GM19099 (cell line): ENCODE results near the gene FANCM.

Experiments
- POLR2A ChIP-seq: IDR thresholded peaks from 3 replicates; pipeline ENCODE4 v1.6.1; 2011; ENCODE audit warnings: low read depth; ENCODE audit not compliant: insufficient read length; ENCODE audit errors: extremely low read depth

Gene FANCM

GRCh38 chr14:45194964-45195363, 59.2 kb downstream of the FANCM start:
- TF ChIP-seq POLR2A, result no peak

GRCh38 chr14:45198551-45198950, 62.8 kb downstream of the FANCM start:
- no peak for TF ChIP-seq POLR2A

- TF ChIP-seq POLR2A, result no peak
Observed at GRCh38 chr14:45199230-45199629, 63.5 kb downstream of the FANCM start.

- no peak for TF ChIP-seq POLR2A
Observed at GRCh38 chr14:45201905-45202304, 66.2 kb downstream of the FANCM start.

- no peak for TF ChIP-seq POLR2A
Observed at GRCh38 chr14:45204241-45204640, 68.5 kb downstream of the FANCM start.

GRCh38 chr14:45210159-45210558, 74.4 kb downstream of the FANCM start:
- TF ChIP-seq POLR2A, result no peak

- TF ChIP-seq POLR2A, result no peak
Observed at GRCh38 chr14:45211295-45211694, 75.6 kb downstream of the FANCM start.

GRCh38 chr14:45212231-45212630, 76.5 kb downstream of the FANCM start:
- TF ChIP-seq POLR2A, result no peak

GRCh38 chr14:45222485-45223262, 86.9 kb downstream of the FANCM start:
- no peak for TF ChIP-seq POLR2A

GRCh38 chr14:45227566-45227965, 91.8 kb downstream of the FANCM start:
- TF ChIP-seq POLR2A, result no peak

GRCh38 chr14:45238988-45239387, 103.3 kb downstream of the FANCM start:
- TF ChIP-seq POLR2A, result no peak

GRCh38 chr14:45242706-45243105, 107.0 kb downstream of the FANCM start:
- TF ChIP-seq POLR2A, result no peak

GRCh38 chr14:45246151-45246550, 110.4 kb downstream of the FANCM start:
- no peak for TF ChIP-seq POLR2A

GRCh38 chr14:45246691-45247090, 111.0 kb downstream of the FANCM start:
- no peak for TF ChIP-seq POLR2A

GRCh38 chr14:45247427-45247826, 111.7 kb downstream of the FANCM start:
- TF ChIP-seq POLR2A, result no peak

GRCh38 chr14:45249856-45250575, 114.3 kb downstream of the FANCM start:
- no peak for TF ChIP-seq POLR2A
